Activated CD8-positive, alpha-beta memory T cell treated with anti-CD3 and anti-CD28 coated beads for 4 hours (primary cell): ENCODE data around the gene SEC14L1.

Source experiments
- DNase-seq, 2 donors: peaks; one replicate each; pipeline ENCODE4 v3.0.0-alpha.2; 2020; ENCODE audit warnings: low read depth in 2 of 2

SEC14L1 gene

DNA sequence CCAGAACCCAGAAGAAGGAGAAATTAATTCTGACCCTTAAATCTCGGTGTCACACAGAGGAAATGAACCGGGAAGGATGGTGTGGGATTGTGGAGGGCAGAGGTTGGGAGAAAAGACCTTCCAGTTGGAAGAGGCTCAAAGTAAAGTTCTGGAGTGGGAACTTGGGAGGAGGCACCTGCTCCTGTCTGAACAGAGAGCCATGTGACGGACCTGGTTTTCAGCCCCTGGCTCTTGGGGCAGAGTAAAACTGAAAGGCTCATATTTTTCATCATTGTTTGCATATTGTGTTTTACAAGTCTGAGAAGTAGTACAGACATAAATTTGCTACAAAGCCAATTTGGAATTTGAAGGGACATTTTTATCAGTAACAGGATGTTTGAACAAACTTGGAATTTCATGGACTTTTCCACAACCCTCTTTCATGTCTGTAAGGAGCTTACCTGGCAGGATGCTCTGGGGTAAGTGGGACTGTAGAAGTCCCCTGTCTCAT, 24.4 kb upstream of the SEC14L1 start:
- DNase-seq = no peak

- DNase-seq = no peak
These were observed 23.4 kb upstream of the SEC14L1 start for GRCh38 chr17:77117415-77117814.

- no peak for DNase-seq
These were observed 22.4 kb upstream of the SEC14L1 start for GRCh38 chr17:77118251-77118928.

GRCh38 chr17:77119668-77120301, 21.0 kb upstream of the SEC14L1 start:
- DNase-seq = no peak

- DNase-seq = no peak
These were observed 19.9 kb upstream of the SEC14L1 start for GRCh38 chr17:77120868-77121267.

- DNase-seq = no peak
These were observed 16.4 kb upstream of the SEC14L1 start for GRCh38 chr17:77124192-77124889.

GRCh38 chr17:77125432-77125901, 15.3 kb upstream of the SEC14L1 start:
- no peak for DNase-seq

GRCh38 chr17:77126519-77126918, 14.2 kb upstream of the SEC14L1 start:
- DNase-seq = no peak

DNA sequence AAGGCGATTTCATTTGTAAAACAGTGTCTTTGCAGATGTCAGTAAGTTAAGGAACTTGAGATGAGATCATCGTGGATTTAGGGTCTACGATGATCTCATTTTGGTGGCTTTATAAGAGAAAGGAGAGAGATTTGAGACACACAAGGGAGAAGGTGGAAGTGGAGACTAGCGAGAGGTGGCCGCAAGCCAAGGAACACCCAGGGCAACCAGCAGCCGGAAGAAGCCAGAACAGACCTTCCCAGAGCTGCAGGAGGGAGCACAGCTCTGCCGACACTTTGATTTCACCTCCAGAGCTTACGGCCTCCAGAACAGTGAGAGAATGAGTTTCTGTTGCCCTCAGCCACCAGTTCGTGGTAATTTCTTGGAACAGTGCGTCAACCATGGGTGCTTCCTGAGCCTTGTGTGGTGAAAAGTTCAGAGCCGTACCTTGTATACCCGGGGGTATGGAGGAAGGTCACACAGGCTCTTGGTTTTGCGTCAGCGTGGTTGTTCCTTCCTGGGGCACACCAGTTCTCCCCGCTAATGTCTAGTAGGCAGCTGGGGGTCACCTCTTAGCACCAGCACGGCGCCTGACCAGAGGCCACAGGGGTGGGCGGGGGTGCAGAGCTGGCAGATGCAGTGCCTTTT, 12.9 kb upstream of the SEC14L1 start:
- peak; percentile 20 to 57 for DNase-seq

DNA sequence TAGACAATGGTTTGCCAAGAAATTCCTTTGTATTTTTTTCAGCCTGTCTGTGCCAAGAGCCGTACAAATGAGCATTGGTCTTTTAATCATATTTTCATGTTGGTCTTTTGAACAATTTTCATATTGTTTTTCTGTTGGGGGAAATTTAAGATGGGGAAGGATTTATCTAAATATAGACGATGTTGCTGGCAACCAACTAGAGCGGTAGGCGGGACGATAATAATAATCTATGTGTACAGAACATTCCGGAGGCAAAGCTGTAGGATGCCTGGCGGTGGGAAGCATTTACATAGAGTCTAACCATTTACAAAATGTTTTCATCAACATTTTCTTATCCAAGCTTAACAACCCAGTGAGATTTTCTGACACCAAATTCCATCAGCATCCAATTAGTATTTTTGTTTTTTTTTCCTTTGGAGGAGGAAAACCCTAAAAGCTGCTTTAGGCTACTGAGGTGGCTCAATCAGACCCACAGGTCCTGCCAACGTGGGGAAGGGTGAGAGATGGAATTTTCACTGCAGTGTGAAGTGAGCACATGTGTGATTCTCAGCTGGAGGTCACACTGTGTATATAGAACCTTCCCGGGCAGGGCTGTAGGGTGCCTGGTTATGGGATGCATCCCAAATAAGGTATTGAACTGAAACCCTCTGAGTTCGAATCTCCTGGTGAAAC, 11.7 kb upstream of the SEC14L1 start:
- DNase-seq = no peak

DNA sequence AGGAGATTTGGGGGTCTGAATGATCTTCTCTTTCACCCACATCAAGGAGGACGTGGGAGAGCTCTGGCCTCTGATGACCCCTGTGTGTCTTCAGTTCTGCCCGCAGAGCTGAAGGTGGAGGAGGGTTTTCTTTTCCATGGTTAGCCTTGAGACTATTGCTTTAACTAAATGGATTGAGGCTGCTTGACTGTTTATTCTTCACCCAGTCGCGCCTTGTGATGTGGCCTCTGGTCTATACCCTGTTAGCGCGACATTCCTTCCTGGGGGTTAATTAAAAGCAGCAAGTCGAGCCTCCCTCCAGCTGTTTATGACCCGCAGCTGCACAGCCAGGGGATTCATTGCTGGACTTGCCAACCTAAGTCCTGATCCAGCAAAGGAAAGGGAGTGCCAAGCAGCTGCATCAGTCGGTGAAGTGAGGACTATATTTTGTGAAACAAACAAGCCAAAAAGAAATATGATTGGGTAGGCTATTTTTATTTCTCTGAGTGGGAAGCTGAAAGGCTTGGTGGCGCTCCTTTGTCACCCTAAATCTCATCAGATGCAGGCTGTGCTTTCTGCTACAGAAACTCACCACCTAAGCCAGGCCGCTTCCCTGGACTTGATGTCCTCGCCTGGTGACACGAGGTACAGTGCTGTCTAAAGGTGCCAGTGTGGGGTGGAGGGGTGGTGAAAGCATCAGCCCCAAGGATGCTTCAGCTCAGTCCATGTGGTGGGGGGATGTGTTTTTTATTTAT, 11.0 kb upstream of the SEC14L1 start:
- DNase-seq = no peak

DNA sequence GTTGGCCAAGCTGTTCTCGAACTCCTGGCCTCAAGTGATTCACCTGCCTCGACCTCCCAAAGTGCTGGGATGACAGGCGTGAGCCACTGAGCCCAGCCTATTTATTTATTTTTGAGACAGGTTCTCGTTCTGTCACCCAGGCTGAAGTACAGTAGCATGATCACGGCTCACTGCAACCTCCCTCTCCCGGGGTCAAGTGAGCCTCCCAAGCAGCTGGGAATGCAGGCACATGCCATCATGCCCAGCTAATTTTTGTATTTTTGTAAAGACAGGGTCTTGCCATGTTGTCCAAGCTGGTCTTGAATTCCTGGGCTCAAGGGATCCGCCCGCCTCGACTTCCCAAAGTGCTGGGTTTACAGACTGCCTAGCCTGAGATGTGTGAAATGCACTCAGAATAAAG, 10.2 kb upstream of the SEC14L1 start:
- DNase-seq = no peak

- DNase-seq = no peak
These were observed 8.9 kb upstream of the SEC14L1 start for GRCh38 chr17:77131904-77132303.

- DNase-seq = no peak
These were observed 8.2 kb upstream of the SEC14L1 start for GRCh38 chr17:77132411-77133086.

GRCh38 chr17:77133087-77133638, 7.6 kb upstream of the SEC14L1 start:
- DNase-seq = no peak

DNA sequence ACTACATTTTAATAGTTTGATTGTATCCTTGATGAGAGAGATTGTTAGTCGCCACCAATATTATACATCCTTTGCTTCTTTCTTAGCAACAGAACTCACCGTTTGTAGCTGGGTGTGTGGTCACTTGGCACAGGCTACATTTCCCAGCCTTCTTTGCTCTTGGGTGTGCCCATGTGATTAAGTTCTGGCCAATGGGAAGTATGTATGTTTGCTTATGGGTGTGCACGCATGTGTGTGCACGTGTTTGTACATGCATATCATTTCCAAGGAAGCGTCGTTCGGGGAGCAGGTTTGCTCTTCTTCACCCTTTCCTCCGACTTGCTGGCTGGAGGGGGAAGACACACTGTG, 4.4 kb upstream of the SEC14L1 start:
- DNase-seq = no peak

DNA sequence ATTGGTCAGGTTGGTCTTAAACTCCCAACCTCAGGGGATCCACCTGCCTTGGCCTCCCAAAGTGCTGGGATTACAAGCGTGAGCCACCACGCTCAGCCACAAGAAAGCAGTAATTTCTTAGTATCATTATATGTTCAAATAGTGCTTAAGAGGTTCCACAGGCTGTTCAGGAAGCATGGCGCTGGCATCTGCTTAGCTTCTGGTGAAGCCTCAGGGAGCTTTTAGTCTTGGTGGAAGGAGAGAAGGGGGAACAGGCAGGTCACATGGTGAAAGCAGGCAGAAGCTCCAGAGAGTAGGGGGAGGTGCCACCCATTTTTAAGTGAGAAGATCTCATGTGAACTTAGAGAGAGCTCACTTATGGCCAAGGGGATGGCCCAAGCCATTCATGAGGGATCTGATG, 3.7 kb upstream of the SEC14L1 start:
- no peak for DNase-seq

- peak in 1 of 2 donors; percentile 20 for DNase-seq
These were observed 2.9 kb upstream of the SEC14L1 start for GRCh38 chr17:77137886-77138285.

DNA sequence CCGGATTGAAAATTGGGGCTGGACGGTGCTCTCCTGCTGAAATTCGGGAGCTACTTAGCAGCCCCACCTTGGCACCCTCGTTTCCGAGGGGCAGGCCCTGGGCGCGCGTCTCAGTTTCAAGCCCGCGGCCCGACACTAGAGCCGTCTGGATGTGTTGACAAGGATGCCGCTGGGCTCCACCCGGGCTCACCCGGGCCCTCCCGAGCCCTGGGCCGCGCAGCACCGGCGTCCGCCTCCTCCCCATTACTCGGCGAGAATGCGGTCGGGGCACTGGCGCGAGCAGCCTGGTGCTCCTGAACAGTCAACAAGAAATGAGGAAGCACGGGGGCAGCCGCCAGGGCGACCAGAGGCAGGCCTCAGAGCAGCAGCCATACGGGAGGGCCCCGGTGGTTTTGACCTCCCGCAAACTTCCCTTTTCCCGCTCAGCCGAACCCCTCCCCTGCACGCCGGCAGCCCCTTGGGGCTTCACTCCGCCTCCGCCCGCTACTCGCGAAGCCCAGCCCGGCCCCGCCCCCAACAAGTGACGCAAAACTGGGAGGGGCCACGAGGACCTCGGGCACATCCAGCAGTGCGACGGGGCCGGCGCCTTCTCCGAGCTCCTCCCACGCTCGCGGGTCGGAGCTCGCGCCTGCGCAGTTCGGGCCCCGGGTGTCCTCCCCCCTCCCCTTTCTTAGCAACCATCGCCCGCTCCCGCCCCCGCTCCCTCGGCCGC, 447 bp upstream of the SEC14L1 start:
- peak; percentile 99 for DNase-seq
